NCI-H526 (cell line): ENCODE measurements around the gene HSD17B14.
A peak's percentile ranks its signal among the peaks of the same experiment; 100 is the strongest.
"Not testable (repeated sequence)": the region's sequence is repeated elsewhere in the genome, so short reads cannot be mapped to it uniquely, and the experiment has no call there.

ENCODE experiments used
- DNase-seq, 2 experiments: peaks; one replicate each; lab custom pipeline; 2025; lab: John Stamatoyannopoulos, UW

Gene HSD17B14

DNA sequence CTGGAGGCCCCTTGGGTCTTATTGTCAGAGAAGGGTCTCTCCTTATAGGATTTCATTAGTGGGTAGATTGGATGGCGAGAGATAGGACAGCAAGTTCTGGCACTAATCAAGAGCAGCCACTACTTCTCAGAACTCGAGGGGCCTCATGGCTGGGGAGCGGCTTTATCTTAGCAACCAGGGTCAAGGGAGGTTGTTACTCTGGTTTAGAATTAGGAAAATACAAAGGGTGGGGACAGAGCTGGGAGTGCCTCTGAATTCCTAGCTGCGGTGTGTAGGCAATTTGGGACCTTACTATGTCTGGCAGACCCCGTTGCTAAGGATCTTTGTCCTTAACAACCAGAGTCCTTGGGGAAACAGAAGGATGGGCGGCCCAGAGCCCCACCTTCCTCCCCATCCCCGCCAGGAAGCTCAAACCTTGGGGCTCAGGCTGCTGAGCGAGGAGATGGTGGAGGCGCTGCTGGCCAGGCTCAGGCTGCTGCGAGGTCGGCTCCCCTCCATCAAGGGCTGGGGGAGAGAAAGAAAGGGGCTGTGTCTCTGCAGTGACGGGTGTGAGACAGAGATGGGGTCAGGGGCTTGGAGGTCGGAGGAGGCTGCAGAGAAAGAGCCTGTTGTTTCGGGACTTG, 30.9 kb upstream of the HSD17B14 start:
- no peak for DNase-seq

- DNase-seq = no peak
These were observed 30.4 kb upstream of the HSD17B14 start for GRCh38 chr19:48866692-48867091.

- no peak for DNase-seq
These were observed 26.5 kb upstream of the HSD17B14 start for GRCh38 chr19:48862827-48863226.

DNA sequence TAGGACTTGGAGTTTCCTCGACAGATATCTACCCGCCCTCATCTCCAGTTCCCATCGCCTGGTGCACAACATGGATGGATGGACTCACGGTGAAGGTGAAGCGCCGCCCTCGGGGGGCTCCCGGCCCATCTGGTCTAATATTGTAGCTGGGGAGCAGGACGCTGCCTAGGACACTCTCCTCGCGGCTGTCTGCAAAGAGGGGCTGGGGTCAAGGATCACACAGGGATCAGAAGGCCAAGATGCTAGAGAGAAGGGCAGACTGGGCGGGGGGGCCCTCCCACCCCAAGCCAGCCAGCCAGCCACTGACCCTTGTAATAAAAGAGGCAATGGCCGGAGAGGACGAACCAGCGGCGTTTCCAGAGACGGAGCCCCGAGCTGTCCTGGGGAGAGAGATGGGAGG, 25.0 kb upstream of the HSD17B14 start:
- no peak for DNase-seq

GRCh38 chr19:48859711-48860572, 23.7 kb upstream of the HSD17B14 start:
- no peak for DNase-seq

DNA sequence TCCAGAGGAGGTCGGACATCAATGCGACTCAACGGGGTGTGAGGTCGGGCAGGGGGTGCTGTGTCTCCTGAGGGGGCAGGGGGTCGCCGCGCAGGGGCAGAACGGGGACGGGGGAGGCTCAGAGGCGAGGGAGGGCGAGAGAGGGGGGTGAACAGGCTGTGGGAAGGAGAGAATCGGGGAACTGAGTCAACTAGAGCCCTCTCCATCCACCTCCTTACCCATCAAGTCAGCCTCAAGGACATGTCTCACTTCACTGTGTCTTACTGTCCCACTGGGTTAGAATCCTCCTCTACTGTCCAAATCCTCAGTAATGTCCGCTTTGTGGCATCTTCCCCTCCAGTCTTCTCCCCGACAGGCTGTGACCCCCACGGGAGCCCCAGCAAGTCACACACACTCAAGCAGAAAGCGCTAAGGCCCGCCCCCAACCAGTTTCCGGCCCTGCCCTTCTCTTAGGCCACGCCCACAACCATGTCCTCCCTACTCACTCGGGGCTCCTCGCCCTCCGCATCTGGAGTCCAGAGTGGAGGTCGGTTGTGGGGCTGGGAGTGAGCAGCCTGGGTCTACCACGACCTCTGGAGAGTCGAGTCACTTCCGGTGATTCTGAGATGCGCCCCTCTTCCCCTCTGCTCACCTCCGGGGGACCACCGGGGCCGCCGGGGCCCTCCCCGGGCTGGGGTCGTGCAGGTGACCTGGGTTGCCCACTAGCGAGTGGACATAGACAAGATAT, 22.9 kb upstream of the HSD17B14 start:
- DNase-seq = no peak

GRCh38 chr19:48856921-48857320, 20.6 kb upstream of the HSD17B14 start:
- DNase-seq = no peak

DNA sequence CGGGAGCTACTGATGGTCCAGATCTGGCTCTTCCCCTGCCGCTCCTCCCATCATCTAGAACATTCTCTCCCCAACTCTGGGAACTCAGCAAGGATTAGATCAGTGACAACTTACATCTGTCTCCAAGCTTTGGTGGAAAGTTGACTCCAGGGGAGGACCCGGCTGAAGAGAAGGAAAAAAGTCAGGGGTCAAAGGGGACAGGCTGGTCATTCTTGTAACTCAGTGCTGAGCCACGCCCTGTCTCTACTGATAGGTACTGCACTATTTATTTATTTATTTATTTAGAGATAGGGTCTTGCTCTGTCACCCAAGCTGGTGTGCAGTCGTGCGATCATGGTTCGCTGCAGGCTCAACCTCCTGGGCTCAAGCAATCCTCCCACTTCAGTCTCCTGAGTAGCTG, 17.8 kb upstream of the HSD17B14 start:
- no peak for DNase-seq

DNA sequence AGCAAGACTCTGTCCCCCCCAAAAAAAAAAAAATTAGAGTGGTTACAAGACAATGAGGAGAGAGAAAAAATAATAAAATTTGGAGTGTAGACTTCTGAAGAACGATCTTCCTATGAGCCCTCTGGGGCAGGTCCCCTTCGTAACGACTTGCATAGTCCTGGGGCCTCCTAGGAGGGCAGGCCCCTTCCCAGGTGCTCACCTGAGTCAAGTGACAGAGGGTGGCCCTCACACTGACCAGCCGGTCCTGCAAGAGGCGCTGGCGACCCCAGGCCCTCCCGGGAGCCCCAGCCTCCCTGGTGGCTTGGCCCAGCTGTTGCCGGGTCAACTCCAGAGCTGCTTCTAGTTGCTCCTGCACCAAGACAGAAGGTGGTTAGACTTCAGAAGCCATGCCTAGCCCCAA, 17.2 kb upstream of the HSD17B14 start:
- no peak for DNase-seq

DNA sequence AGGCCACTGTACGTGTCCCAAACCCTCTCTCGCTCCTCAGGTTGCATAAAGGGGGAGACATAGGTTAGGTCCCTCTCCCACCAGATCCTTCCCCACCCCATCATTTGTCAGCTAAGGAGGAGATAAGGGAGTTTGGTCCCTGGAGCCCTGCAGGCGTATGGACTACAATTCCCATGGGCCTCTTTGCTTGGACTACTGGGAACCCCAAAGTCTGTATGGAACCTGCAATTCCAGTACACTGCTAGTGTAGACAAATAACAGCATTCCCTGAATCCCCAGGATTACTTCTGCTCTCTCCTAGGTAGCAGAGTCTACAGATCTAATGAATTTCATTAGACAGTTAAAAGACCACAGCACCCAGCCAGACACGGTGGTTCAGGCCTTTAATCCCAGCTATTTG, 16.0 kb upstream of the HSD17B14 start:
- DNase-seq = no peak

GRCh38 chr19:48846659-48847058, 10.4 kb upstream of the HSD17B14 start:
- not testable (repeated sequence) for DNase-seq

DNA sequence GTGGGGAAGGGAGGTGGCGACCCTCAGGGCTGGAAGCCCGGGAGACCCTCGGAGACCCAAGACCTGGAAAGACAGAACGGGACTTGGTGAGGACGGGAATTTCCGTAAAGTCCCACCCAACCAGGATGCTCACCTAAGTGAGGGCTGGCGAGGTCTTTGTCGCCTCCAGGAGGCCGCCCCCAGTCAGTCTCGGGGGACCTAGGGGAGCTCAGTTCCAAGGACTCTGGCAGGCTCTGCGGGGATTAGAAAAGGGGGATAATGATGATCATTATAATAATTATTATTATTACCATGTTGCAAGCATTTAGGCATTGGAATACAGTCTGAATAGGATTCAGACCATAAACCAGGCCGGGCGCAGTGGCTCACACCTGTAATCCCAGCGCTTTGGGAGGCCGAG, 9.1 kb upstream of the HSD17B14 start:
- no peak for DNase-seq

DNA sequence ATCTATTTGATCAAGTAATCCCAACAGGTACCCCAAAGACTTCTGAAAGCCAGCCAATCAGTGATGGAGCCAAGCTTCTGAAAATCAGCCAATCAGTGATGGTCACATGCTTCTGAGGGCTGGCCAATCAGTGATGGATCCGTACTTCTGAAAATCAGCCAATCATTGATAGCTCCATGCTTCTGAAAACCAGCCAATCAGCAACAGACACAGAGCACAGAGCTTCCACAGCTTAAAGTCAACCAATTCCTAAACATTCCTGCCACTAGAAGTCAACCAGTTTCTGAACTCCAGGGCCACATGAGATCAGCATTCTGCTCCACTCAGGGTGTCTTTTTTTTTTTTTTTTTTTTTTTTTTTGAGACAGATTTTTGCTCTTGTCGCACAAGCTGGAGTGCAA, 8.2 kb upstream of the HSD17B14 start:
- DNase-seq = no peak

GRCh38 chr19:48842789-48843162, 6.5 kb upstream of the HSD17B14 start:
- DNase-seq = peak; percentile 24 to 51

GRCh38 chr19:48841571-48841970, 5.3 kb upstream of the HSD17B14 start:
- DNase-seq = no peak

GRCh38 chr19:48841047-48841446, 4.8 kb upstream of the HSD17B14 start:
- DNase-seq = no peak

DNA sequence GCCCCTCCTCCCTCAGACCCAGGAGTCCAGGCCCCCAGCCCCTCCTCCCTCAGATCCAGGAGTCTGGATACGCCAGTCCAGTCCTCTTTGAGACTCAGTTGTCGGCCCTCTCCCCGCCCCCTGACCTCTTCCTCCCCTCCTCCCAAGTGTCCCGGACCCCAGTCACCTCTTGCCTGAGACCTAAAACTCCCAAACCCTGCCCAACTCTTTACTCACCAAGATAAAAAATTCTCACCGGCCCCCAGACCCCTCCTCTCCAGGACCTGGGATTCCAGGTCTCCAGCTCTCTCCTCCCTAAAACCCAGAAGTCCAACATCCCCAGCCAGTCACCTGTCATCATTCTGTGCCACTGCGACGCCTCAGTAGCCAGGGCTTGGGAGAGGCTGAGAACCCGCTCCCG, 1.4 kb upstream of the HSD17B14 start:
- no peak for DNase-seq

DNA sequence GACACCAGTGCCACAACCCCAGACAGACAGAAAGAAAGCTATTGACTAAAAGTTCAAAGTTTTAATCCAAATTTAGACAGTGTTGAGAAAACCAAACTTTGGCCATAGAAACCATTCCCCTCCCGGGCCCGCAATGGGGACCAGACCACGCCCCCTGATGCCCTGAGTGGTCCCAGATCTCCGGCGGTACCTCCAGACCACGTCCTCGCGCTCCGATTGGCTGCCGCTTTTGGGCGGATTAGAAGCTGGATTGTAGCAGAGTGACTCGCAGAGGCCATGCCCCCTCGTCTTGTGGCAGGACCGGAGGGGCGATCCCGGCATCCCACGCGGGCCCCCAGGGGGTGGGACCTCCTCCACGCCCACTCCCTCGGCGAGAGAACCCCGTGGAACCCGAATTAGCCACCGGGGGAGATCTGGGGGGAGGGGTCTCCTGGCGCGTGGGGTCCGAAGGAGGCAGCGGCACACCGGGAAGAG, 797 bp upstream of the HSD17B14 start:
- peak; percentile 36 to 64 for DNase-seq

GRCh38 chr19:48835734-48836088, 580 bp downstream of the HSD17B14 start:
- DNase-seq = peak; percentile 81 to 95

DNA sequence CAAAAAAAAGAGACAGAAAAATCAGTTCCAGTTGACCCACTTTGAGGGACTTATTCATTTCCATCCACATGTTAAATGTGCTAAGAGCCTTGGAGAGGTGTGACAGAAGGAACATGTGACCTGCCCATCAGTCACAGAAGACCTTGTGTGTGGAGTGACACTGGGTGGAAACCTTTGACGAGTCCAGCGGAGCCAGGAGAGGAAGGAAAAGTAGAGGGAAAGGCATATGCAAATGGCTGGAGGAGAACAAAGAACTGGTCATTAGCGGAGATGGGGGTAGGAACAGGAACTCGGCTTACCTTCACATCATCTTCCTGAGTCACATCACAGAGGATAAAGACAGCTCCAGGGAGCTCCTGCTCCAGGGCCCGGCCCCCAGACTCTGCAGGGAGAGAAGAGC, 2.3 kb downstream of the HSD17B14 start:
- peak; percentile 44 to 62 for DNase-seq

- DNase-seq = no peak
These were observed 3.2 kb downstream of the HSD17B14 start for GRCh38 chr19:48833049-48833448.

DNA sequence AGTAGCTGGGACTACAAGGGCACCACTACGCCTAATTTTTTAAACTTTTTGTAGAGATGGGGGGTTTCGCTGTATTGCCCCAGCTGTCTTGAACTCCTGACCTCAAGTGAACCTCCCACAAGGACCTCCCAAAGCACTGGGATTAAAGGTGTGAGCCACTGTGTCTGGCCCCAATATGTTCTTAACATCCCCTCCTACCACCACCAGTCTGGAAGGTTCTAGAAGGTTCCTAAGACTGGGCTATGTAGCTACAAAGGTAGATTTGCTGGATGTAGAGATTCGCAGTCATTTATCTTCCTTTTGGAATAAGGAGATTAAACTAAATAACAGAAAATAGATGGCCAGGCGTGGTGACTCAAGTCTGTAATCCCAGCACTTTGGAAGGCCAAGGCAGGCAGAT, 5.3 kb downstream of the HSD17B14 start:
- no peak for DNase-seq

- DNase-seq = no peak
These were observed 6.2 kb downstream of the HSD17B14 start for GRCh38 chr19:48830088-48830487.
